Neural progenitor cell (in vitro differentiated cells): ENCODE results near the gene LRRC45.

Experiments
- CTCF ChIP-seq: fragments of 200-600 bp; sonication (generic); IDR thresholded peaks from 2 replicates; pipeline ENCODE4 v1.5.1; 2017; ENCODE audit warnings: antibody characterized with exemption, mild to moderate bottlenecking
- EZH2 ChIP-seq: fragments of 200-600 bp; sonication (generic); IDR thresholded peaks from 2 replicates; pipeline ENCODE4 v1.6.1; 2017; ENCODE audit warnings: antibody characterized with exemption, mild to moderate bottlenecking, moderate library complexity

DNA sequence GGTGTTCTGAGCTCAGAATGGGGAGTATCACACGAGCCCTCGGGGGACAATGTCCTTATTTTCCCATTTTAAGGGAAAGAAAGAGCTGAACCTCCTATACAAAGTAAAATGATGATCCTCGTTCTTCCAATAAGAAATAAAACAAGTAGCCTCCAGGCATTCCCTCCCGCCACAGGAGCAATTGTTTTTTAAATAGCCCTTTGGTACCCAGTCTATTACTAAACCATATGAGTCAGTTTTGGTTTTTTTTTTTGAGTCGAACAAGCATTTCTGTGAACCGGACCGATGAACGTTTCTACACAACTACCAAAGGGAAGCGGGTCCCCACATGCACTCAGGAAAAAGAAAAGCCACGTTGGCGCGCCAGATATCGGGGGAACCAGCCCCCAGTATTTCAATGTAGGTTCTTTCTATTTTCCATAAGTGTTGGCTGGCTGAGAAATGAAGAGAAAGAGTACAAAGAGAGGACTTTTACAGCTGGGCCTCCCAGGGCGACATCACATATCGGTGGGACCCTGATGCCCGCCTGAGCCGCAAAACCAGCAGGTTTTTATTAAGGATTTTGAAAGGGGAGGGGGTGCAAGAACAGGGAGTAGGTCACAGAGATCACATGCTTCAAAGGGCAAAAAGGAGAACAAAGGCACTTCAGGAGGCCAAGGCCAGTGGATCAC is 18.2 kb downstream of the LRRC45 start:
- no peak for TF ChIP-seq EZH2
- TF ChIP-seq CTCF, result no peak
